ENCODE results near the gene ANKDD1B. TPM values are rescaled to one million over a fixed set of nuclear protein-coding genes. Genes with fewer than 3 reads are reported as not detected.

Gene ANKDD1B
- total and polyA plus RNA-seq, 12 donors = 0.04 to 0.37 (median 0.21) TPM; not detected in 6

GRCh38 chr5:75717082-75717922 lies 106.0 kb downstream of the ANKDD1B start, which contains the start of gene POC5:
Gene POC5 (minus strand): TSS chr5:75717437. CDS start chr5:75712937, 4,500 bp downstream.
- intact Hi-C loops (cut with DNase I) = loop anchor here in 1 of 10 donors (10.0 kb wide), 1 partner anchor 1033 kb away; the partner anchor contains the start of gene HEXB
- Histone ChIP-seq H3K36me3 (peaks cover 0 to 15% (median 3%) of the 10 kb centered on the region in 9 donors), H3K4me1 (peaks cover 0 to 16% (median 11%) of the 10 kb centered on the region in 9 donors), H3K27me3 (no peaks in the 10 kb centered on the region), H3K4me3 (peak within 1 kb of the TSS; percentile 70 to 95 (median 78)), H3K27ac (peak within 1 kb of the TSS; percentile 63 to 95 (median 84)), H3K9me3 (no peaks in the 10 kb centered on the region)
- TF ChIP-seq CTCF (IDR thresholded peaks at IDR 0.05) = no peak
- DNase-seq = peak; percentile 96 to 97
- WGBS, 2 donors = 10 to 11% methylated on average over 51 of the region's 51 CpGs
- ATAC-seq = peak; percentile 99 to 100 (median 99)

- Histone ChIP-seq H3K27me3 (no peaks in the 10 kb centered on the region), H3K36me3 (no peaks in the 10 kb centered on the region), H3K27ac (no peak overlapping the region), H3K4me3 (no peak overlapping the region), H3K4me1 (peaks cover 0 to 13% (median 9%) of the 10 kb centered on the region in 9 donors), H3K9me3 (peaks cover 0 to 6% (median 0%) of the 10 kb centered on the region in 11 donors)
- TF ChIP-seq CTCF (IDR thresholded peaks at IDR 0.05) = no peak
- 86 to 88% methylated on average over 5 of the region's 5 CpGs for WGBS, 2 donors
- no peak for DNase-seq
- intact Hi-C loops (cut with DNase I) = loop anchor here in 1 of 10 donors (10.0 kb wide), 1 partner anchor 534 kb away; no protein-coding TSS in a partner anchor
- no peak for ATAC-seq
Observed at GRCh38 chr5:75720882-75721281, 109.6 kb downstream of the ANKDD1B start.

Other genes with a start within 250 kb of the ANKDD1B start
- gene CERT1, start 99.8 kb upstream of the ANKDD1B start, total RNA-seq = 10 to 100 TPM; 23.1 to 47.6 (median 37.9) TPM
- gene CERT1, start 99.8 kb upstream of the ANKDD1B start, polyA plus RNA-seq = 1 to 10 TPM; 6.3 to 8.5 TPM
- gene POLK, start 99.6 kb upstream of the ANKDD1B start, total RNA-seq = 10 to 100 TPM; 18.4 to 27.2 (median 23.8) TPM
- 1 to 10 TPM; 4.0 to 6.6 TPM for gene POLK, start 99.6 kb upstream of the ANKDD1B start, polyA plus RNA-seq
- gene POC5, start 106.0 kb downstream of the ANKDD1B start, total RNA-seq = 1 to 10 TPM; 2.6 to 5.5 (median 3.8) TPM
- 1 to 10 TPM; 5.0 to 5.5 TPM for gene POC5, start 106.0 kb downstream of the ANKDD1B start, polyA plus RNA-seq